Heart left ventricle (tissue), 16 donors: ENCODE measurements around the gene RAB40C. TPM values are rescaled to one million over a fixed set of nuclear protein-coding genes. Genes with fewer than 3 reads are reported as not detected.

Experiments
- ATAC-seq, 4 donors: fragments of 200-7000 bp; cut with Tn5 transposase; one replicate each; pipeline ENCODE4 v1.9.1; 2020 to 2022; ENCODE audit warnings: moderate library complexity in 4 of 4, mild to moderate bottlenecking in 3 of 4, moderate number of reproducible peaks in 1 of 4
- DNase-seq, 5 donors: peaks; one replicate each; pipeline ENCODE4 v3.0.0-alpha.2; 2020
- H3K27ac ChIP-seq, 12 donors: fragments of 200-600 bp; sonication (generic) in 4 of 12; one replicate each; pipeline versions ENCODE4 v1.5.0 to v1.8.0; 2016 to 2022; ENCODE audit warnings: mild to moderate bottlenecking in 2 of 12
- H3K27me3 ChIP-seq, 9 donors: fragments of 200-600 bp; sonication (generic) in 2 of 9; one replicate each; pipeline versions ENCODE4 v1.5.1 to v1.8.0; 2016 to 2022; ENCODE audit warnings: mild to moderate bottlenecking in 3 of 9
- H3K36me3 ChIP-seq, 9 donors: fragments of 200-600 bp; sonication (generic) in 2 of 9; one replicate each; pipeline versions ENCODE4 v1.5.0 to v1.8.0; 2018 to 2022; ENCODE audit warnings: mild to moderate bottlenecking in 2 of 9
- H3K4me1 ChIP-seq, 12 donors: fragments of 200-600 bp; sonication (generic) in 4 of 12; one replicate each; pipeline versions ENCODE4 v1.5.0 to v1.8.0; 2016 to 2022; ENCODE audit warnings: mild to moderate bottlenecking in 3 of 12
- H3K4me3 ChIP-seq, 12 donors: fragments of 200-600 bp; sonication (generic) in 4 of 12; one replicate each; pipeline versions ENCODE4 v1.5.0 to v1.8.0; 2017 to 2022; ENCODE audit warnings: mild to moderate bottlenecking in 9 of 12, moderate library complexity in 4 of 12
- H3K9me3 ChIP-seq, 12 donors: fragments of 200-600 bp; sonication (generic) in 4 of 12; one replicate each; pipeline versions ENCODE4 v1.5.0 to v1.8.0; 2016 to 2022; ENCODE audit warnings: mild to moderate bottlenecking in 1 of 12
- CTCF ChIP-seq, 12 donors: fragments of 200-600 bp; sonication (generic) in 4 of 12; IDR thresholded peaks; one replicate each; pipeline versions ENCODE4 v1.5.0 to v1.8.0; 2018 to 2022; ENCODE audit warnings: antibody characterized with exemption in 12 of 12, mild to moderate bottlenecking in 5 of 12
- POLR2A ChIP-seq, 2 donors: fragments of 450-650 bp; IDR thresholded peaks; one replicate each; pipeline ENCODE4 v1.6.1; 2017; ENCODE audit warnings: antibody characterized with exemption in 2 of 2, mild to moderate bottlenecking in 2 of 2, moderate library complexity in 2 of 2
- whole genome bisulfite sequencing, 4 donors: extraction: QIAGEN DNeasy Blood & Tissue Kit in 2 of 4; methylation state at CpG; one replicate each; pipeline versions ENCODE4 v1.1.5 to v1.1.7; 2013 to 2018; 5-methylcytosine and 5-hydroxymethylcytosine counted together
- intact Hi-C, 10 donors: fragments of 100-400 bp; cut with DNase I; formaldehyde crosslinking; loops; one replicate each; pipeline versions ENCODE4 v1.11.1 to v1.14.2; 2022
- polyA plus RNA-seq, 2 donors: library from polyadenylated mRNA; stranded (reverse); fragments of 200-250 nt; gene quantifications; one replicate each; pipeline ENCODE4 v1.2.3, GENCODE V29; 2013
- total RNA-seq, 9 donors: library from RNA; depleted of rRNA in 2 of 9; stranded (reverse); fragments of >200 nt in 2 of 9; fragmentation: NEBNext Ultra II Directional in 3 of 9; extraction: Animal tissue kit (Norgen Biotek cat#: 25700) in 3 of 9; gene quantifications; one replicate each; pipeline versions ENCODE4 v1.1.0 to v1.2.4, GENCODE V29; 2016 to 2023
- donor health status: ischemic (EF 13 %, LVEDD 7.1; RV severe dilation, severe dysfunction).
- donor health status: healthy with polysubstance abuse.
- donor health status: DM: no; HTN: yes; CAD: no.
- donor health status: DM: no; HTN: no; CAD: no.
- donor health status: ischemic (EF 25% LVEDD 6.9; RV normal size, moderate dysfunction).
- donor health status: ischemic (EF 25% LVEDD 5.7; RV mildly dilated, moderate dysfunction).
- donor health status: healthy.
- donor health status: DM: yes; HTN: yes; CAD: no.
- donor health status: ischemic (EF 35%, LVEDD 5.7; RV mildly dilated, moderate dysfunction).
- donor health status: nonischemic (EF 11% LVEDD 7.7; RV severe dilation, severe dysfunction).
- donor health status: DM: yes; HTN: yes; CAD: no.
- donor health status: PGD.
- donor health status: ischemic (EF 29% LVEDD 5.4; RV normal size, mild dysfunction).
- donor health status: nonischemic (EF 23%, LVEDD 6.1; RV moderate dilation, normal function).

RAB40C gene
- total and polyA plus RNA-seq, 11 donors: 10.2 to 22.0 (median 12.8) TPM

GRCh38 chr16:645852-646678 is 56.2 kb downstream of the RAB40C start:
- H3K9me3 ChIP-seq: no peaks in the 10 kb centered on the region
- no peak for TF ChIP-seq POLR2A (IDR thresholded peaks at IDR 0.05)
- TF ChIP-seq CTCF (IDR thresholded peaks at IDR 0.05): no peak
- ATAC-seq (peak; percentile 12 to 63 (median 54)), DNase-seq (peak in 4 of 5 donors; percentile 71 to 88 (median 73))
- peaks cover 0 to 3% (median 0%) of the 10 kb centered on the region in 9 donors for H3K36me3 ChIP-seq
- H3K27ac ChIP-seq: peak overlapping the region; percentile 37 to 97 (median 84)
- intact Hi-C loops: loop anchor here in 2 of 10 donors (10.0 kb wide), 1 partner anchor 61 kb away; no protein-coding TSS in a partner anchor
- H3K4me3 ChIP-seq: peak overlapping the region in 11 of 12 donors; percentile 3 to 36 (median 23)
- no peaks in the 10 kb centered on the region for H3K27me3 ChIP-seq
- peaks cover 3 to 88% (median 49%) of the 10 kb centered on the region in 12 donors for H3K4me1 ChIP-seq
- WGBS, 4 donors: 50 to 65% (median 62%) methylated on average over 31 to 32 of the region's 32 CpGs

GRCh38 chr16:646679-647172 is 56.9 kb downstream of the RAB40C start:
- TF ChIP-seq CTCF (IDR thresholded peaks at IDR 0.05) (no peak), POLR2A (IDR thresholded peaks at IDR 0.05) (no peak)

GRCh38 chr16:647173-647902 is 57.5 kb downstream of the RAB40C start:
- H3K27ac ChIP-seq: peak overlapping the region in 10 of 12 donors; percentile 71 to 97 (median 86)
- 61 to 72% (median 70%) methylated on average over 9 to 25 of the region's 25 CpGs for WGBS, 4 donors
- peaks cover 0 to 3% (median 0%) of the 10 kb centered on the region in 9 donors for H3K36me3 ChIP-seq
- H3K4me3 ChIP-seq: peak overlapping the region in 3 of 12 donors; percentile 7 to 34 (median 33)
- no peak for DNase-seq
- TF ChIP-seq POLR2A (IDR thresholded peaks at IDR 0.05) (no peak), CTCF (IDR thresholded peaks at IDR 0.05) (no peak)
- ATAC-seq: peak in 1 of 4 donors; percentile 4
- no peaks in the 10 kb centered on the region for H3K9me3 ChIP-seq
- no peaks in the 10 kb centered on the region for H3K27me3 ChIP-seq
- peaks cover 3 to 82% (median 48%) of the 10 kb centered on the region in 12 donors for H3K4me1 ChIP-seq
- intact Hi-C loops: loop anchor here in 2 of 10 donors (10.0 kb wide), 1 partner anchor 63 kb away; no protein-coding TSS in a partner anchor

More at GRCh38 chr16:646679-647172, 56.9 kb downstream of the RAB40C start:
- 49 to 77% (median 70%) methylated on average over 8 to 22 of the region's 22 CpGs for WGBS, 4 donors
- H3K27ac ChIP-seq: peak overlapping the region in 11 of 12 donors; percentile 37 to 97 (median 84)
- DNase-seq (no peak), ATAC-seq (no peak)
- peaks cover 3 to 88% (median 49%) of the 10 kb centered on the region in 12 donors for H3K4me1 ChIP-seq
- no peaks in the 10 kb centered on the region for H3K9me3 ChIP-seq
- no peaks in the 10 kb centered on the region for H3K27me3 ChIP-seq
- peak overlapping the region in 8 of 12 donors; percentile 3 to 36 (median 30) for H3K4me3 ChIP-seq
- intact Hi-C loops: loop anchor here in 2 of 10 donors (10.0 kb wide), 1 partner anchor 62 kb away; no protein-coding TSS in a partner anchor
- peaks cover 0 to 3% (median 0%) of the 10 kb centered on the region in 9 donors for H3K36me3 ChIP-seq
